CD4-positive, alpha-beta T cell treated with Interleukin-2 at 100 ng/mL for 4 hours (primary cell): Measurements from ENCODE around the gene SNN.
A peak's percentile ranks its signal among the peaks of the same experiment; 100 is the strongest.

ENCODE experiments used
- DNase-seq: peaks from one replicate; pipeline ENCODE4 v3.0.0-alpha.2; 2020; ENCODE audit warnings: low spot score

Gene SNN

DNA sequence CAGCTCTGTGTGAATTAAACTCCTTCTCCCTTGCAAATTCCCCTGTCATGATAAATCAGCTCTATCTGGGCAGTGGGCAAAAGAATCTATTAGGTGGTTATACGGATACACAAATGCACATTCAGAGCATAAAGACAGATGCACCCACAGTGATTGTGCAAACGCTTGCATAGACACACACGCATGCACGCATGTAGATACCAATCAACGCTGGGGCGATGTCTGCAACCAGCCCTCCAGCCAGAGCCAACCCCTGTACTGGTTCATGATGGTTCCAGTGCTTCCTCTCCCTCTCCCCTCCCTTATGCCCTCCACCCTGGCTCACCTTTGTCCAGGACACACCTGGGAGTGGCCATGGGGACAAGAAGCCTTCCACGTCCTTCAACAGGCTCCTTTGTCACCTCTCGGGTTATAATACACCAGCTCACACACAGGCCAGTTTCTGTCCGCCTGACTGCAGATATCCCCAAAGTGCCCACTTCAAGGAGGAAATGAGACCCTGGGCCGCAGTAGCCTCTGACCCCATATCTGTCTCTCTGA is 33.1 kb upstream of the SNN start:
- DNase-seq = no peak

DNA sequence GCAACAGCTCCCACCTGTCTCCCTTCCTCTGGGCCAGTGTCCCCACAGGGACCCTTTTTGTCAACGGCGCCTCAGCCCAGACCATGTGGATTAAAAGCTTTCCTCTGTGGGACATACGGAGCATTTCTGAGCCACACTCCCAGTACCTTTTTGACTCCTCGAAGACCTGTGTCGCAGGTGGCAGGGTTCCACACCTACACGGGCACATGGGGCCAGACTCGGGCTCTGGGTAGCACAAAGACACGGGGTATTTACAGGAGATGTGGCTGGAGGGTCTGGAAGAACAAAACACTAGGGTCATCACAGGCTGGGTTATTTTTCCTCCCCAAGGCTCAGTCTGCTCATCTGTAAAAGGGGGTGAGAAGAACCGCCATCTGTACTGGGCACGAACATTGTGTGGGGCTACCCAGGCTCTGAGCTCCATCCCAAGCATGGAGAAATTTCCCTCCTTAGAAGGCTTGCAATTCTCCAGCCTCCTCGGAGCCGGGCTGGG is 32.5 kb upstream of the SNN start:
- no peak for DNase-seq

DNA sequence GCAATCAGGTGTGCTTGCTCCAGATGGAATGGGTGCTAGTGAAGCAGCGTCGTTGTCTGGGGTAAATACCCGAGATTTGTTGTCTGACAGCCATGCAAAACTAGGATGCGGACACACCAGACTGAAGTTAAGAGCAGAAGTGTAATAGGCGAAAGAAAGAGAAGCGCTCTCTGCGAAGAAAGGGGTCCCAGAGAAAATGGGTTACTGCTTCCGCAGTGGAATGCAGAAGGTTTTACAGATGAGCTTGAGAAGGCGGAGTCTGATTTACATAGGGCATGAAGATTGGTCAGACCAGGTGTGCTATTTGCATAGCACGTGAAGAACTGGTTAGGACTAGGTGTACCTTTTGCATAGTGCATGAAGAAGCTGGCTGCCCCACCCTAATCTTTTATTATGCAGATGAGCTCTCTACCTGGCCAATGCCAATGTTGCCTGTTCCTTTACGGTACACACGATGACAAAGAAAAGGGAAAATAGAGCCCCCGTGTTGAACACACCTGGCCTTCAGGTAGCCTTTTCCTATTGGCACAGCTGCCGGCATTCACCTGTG is 32.0 kb upstream of the SNN start:
- DNase-seq = no peak

DNA sequence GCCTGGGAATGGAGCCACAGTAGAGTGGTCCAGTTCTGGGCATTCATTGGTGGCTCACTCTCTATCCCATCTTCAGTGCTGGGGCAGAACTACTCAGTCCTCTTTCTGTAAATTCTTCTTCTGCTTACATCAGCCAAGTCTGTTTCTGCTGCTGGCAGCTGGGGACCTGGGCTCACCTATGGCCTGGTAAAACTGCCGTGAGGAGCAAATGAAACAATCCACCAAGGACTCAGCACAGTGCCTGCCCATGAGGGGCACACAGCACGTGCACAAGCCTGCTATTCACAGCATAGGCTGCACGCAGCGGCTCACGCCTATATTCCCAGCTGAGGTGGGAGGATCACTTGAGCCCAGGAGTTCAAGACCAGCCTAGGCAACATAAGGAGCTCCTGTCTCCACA is 30.9 kb upstream of the SNN start:
- no peak for DNase-seq

DNA sequence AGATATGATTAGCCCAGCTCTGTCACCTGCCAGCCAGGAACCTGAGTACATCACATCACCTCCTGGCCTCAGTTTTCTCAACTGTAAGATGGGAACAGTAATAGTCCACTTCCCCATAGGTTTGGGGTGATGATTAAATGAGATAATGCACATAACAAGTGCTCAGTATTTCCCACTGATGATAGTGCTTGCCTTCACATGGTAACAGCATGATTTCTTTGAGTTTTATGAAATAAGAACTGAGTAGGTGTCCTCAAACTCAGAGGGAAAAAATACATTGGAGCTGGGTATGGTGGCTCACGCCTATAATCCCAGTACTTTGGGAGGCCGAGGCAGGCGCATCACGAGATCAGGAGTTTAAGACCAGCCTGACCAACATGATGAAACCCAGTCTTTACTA is 30.1 kb upstream of the SNN start:
- no peak for DNase-seq

DNA sequence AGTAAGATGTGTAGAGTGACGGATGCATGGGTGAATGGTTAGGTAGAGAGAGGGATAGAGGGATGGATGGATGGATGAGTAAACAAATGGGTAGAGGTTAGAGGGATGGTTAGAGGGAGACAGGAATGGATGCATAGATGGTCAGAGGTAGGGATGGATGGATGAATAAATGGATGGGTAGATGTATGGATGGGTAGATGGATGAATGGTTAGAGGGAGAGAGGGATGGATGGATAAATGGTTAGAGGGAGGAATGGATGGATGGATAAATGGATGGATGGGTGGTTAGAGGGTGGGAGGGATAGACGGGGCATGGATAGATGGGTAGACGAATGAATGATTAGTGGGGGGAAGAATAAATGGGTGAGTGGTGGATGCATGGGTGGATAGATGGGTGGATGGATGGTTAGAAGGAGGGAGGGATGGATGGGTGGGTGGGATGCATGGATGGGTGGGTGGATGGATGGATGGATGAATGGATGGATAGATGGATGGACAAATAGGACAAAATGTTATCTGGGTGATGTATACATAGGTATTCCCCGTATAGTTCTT is 29.2 kb upstream of the SNN start:
- no peak for DNase-seq

DNA sequence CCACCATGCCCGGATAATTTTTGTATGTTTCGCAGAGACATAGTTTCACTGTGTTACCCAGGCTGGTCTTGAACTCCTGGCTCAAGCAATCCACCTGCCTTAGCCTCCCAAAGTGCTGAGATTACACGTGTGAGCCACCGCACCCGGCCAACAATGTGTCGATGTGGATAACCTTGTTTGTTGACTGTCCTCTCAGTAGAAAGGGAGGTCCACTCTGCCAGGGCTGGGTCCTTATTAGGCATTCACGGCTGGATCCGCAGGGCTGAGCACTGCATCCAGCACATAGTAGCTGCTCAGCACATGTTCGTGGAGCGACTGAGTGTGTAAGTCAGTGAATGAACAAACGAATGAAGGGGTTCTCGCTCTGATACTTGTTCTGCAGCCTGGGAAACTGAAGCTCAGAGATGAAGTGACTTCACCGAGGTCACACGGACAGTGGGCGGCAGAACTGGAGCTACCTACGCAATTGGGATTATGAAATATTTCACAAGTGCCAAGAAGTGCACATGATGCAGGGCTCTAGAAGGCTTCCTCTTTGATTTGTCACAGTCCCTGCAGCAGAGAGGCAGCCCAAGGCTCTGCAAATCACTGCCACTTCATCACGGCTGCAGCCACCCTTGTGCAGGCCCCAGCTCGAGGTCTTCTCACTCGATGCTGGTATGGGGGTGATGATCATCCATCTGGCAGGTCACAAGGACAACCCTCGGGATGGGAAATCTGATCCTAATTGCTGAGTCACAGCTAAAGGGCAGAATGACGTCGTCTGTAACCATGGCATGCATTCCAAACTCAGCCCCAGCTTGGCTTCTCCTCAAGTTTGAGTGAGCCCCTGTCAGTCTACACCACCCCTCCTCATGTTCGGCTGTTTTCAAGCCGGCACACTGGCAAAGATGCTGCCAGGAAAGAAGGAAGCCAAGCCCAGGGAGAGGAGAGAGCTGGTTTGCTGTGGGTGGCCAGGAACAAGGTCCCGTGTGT is 28.0 kb upstream of the SNN start:
- DNase-seq = peak; percentile 17

DNA sequence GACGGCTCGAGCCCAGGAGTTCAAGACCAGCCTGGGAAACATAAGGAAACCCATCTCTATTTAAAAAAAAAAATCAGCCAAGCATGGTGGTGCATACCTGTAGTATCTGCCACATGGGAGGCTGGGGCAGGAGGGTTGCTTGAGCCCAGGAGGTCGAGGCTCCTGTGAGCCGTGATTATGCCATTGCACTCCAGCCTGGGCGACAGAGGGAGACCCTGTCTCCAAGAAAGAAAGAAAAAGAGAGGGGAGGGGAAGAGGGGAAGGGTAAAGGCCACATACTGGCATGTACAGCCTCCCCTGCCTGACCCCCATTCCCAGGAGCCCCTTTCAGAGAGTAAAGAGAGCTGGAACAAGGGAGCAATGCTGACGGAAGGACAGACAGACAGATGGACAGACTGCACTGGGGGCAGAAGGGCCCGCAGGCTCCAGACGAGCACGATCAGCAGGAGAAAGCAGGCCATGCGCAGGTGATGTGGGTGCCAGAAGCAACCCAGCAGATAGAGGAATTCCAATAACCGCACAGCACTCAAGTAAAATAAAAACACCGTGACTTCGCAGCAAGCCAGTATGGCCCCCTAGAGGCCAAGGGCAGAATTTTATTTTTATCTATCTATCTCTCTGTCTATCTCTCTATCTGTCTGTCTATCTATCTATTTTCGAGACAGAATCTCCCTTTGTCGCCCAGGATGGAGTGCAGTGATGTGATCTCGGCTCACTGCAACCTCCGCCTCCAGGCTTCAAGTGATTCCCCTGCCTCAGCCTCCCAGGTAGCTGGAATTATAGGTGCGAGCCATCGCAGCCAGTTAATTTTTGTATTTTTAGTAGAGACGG is 27.1 kb upstream of the SNN start:
- peak; percentile 72 for DNase-seq

DNA sequence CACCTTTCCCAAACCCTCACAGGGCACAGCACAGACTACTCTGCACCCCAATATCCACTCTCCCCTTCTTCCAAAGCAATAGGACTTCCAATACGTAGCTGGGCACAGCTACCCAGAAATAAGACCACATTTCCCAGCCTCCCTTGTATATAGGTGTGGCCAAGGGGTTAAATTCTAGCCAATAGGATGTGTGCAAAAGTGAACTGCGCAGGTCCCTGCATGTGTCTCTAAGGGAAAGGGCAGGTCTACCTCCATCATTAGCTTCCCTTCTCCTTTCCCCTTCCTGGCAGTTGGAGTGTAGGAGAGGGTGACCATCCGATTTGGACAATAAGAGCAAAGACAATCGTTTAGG is 25.5 kb upstream of the SNN start:
- DNase-seq = no peak

DNA sequence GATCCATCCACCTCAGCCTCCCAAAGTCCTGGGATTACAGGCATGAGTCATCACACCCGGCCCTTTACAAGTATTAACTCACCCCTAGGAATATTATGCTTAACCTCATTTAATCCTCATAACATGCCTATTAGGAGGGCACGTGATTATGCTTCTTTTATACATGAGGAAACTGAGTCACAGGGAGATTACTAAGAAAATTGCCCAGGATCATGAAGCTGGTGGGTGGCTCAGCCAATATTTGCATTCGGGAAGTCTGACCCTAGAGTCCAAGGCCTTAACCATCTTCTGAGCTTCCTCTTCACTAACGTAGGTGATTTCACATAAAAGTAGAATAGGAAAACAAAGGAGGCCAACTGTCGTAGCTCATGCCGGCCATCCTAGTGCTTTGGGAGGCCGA is 19.0 kb upstream of the SNN start:
- DNase-seq = no peak

DNA sequence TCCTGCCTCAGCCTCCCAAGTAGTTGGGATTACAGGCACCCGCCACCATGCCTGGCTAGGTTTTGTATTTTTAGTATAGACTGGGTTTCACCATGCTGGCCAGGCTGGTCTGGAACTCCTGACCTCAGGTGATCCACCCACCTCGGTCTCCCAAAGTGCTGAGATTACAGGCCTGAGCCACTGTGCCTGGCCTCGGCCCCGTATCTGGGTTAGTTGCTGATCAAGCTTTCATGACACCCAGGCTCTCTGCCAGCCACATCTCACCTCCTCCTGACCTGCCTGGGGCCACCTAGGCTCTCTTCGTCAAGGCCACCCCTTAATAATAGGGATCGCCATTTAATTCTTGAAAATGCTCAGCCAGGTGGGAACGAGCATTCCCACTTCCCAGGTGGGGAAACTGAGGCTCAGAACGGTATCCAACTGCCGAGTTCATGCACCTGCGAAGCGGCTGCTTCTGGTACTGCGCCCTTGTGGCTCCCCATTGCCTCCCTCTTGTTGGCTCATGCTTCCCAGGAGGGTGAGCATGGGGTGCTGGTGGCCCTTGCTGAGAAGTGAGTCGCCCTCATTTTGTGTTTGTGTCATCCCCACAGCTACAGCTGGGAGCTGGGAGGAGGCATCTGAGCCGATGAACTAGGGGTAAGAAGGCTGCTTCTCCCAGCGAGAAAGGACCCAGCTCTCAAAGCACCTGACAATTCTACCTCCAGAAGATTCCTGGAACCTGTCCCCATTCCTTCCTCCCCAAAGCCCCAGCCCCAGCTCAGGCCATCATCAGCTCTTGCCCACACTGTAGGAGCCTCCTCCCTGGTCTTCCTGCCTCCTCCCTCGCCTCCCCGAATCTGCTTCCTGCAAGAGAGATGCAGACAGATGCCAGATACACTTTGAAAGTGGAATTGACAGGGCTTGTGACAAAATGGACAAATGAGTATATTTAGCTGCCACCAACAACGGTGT is 17.3 kb upstream of the SNN start:
- no peak for DNase-seq

DNA sequence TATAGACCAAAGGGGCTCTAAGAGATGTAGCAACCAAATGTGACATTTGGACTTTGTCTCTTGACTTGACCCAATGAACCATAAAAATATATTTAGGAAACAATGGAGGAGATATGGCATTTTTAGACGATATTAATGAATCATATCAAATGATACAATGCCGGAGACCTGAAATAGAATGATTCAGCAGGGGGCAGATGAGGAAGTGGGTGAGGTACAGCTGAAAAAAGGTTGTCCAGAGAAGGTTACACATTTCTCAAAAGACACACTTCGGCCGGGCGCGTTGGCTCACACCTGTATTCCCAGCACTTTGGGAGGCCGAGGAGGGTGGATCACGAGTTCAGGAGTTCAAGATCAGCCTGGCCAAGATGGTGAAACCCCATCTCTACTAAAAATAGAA is 16.5 kb upstream of the SNN start:
- no peak for DNase-seq

DNA sequence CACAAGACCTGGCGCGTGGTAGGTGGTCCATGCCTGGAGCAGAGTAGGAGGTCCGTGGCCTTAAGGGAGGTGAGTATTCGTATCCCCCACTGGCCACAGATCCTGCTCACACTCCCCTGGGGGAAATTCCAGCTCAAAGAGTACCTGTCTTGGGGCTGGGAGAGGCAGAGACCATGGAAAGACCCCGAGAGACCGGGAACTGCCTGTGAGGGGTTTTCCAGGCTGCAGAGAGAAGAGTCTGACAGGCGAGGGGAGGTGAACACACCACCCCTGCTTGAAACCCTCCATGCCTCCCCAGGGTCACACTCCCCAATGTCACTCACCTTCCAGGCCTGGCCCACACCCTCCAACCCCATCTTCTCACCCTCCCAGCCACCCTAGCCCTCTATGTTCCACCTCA is 12.6 kb upstream of the SNN start:
- no peak for DNase-seq

DNA sequence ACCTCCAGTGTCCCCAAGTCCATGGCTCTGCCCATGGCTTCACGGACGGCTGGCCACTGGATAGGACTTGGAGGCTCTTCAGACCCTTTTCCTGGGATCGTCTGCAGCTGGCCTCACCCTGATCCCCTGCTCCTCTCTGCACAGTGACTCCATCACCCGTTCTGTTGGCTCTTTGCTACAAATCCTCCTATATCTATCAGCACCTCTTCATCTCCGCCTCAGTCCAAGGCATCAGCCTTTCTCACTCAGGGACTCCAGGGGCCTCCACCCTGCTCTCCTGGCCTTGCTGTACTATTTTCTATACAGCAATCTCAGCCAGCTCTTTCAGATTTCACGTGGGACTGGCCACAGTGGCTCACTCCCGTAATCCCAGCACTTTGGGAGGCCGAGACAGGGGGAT is 10.7 kb upstream of the SNN start:
- DNase-seq = no peak

DNA sequence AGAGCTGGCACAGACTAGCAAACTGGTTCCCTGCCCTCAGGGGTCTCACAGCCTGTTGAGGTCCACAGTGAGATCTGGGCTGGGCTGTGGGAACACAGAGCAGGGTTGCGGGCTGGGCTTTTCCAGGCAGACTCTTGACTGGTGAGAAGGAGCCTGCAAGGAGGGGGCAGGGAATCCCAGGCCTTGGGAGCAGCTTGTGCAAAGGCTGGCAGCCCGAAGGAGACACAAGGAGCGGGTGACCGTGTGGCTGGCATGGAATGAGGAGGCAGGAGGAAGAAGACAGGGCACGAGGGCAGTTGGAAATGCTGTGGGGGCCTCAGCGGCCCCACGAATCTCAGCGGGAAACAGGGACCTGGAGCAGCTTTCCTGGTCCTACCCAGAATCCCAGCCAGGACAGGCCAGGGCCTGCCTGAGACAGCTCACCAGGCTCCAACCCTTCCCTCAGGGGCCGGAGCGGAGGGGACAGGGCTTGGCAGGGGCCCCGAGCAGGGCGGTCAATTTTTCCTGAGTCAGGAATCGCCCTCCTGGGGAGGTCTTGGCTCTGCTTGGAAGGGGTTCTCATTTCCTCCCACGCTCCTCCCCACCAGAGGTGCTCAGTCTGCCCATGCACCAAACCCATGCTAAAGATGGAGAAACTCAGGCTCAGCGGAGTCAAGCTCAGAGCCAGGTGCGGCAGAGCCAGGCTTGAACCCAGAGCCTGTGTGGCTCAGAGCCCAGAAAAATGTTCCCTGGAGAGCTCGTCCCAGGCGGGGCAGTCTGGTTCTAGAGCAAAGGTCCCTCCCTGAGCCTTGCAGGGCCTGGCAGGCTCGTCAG is 9.2 kb upstream of the SNN start:
- DNase-seq = no peak

DNA sequence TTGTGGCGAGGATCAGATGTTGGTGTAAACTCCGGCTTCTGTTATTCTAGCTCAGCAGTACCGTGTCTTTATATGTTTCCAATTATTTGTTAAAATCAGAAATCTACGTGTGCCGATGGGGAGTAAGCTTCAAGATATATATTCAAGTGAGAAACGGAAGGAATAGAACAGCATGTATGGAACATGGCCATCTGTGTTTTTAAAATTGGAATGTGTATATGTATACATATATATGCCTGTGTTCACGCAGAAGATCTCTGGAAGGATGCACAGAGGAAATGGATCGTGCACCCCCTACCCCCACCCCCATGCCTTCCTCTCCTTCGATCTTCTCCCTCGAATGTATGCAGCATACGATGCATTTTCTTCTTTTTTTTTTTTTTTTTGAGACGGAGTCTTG is 7.7 kb upstream of the SNN start:
- no peak for DNase-seq

DNA sequence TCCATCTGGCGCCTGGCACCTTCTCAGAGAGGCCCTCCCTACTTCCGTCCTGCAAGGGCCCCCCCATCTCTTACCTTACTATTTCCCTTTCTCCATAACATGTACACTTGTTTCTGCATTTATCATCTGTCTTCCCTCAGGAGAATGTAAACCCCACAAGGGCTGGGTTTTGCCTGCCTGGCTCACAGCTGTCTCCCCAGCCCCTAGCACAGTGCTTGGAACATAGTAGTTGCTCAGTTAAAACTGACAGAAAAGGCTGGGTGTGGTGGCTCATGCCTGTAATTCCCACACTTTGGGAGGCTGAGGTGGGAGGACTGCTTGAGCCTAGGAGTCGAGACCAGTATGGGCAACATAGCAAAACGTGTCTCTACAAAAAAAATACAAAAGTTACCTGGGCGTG is 5.7 kb upstream of the SNN start:
- no peak for DNase-seq

DNA sequence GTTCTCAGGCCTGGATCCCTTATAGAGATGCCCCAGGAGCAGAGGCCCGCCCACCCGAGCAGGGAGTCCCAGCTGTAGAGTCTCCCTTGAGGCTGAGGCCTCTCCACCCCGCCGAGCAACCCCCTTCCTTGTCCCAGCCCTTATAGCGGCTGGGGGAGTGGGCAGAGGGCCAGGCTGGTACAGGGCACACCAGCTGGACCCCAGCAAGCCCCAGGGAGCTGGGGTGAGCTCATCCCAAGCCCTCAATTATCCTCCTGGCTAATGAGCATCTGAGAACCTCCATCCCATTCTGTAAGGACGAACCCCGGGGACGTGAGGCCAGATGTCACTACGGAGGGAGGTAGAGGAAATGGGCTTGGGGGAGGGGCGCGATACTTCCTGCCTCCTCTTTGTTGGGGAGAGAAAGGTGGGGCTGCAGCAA is 3.2 kb upstream of the SNN start:
- DNase-seq = no peak

DNA sequence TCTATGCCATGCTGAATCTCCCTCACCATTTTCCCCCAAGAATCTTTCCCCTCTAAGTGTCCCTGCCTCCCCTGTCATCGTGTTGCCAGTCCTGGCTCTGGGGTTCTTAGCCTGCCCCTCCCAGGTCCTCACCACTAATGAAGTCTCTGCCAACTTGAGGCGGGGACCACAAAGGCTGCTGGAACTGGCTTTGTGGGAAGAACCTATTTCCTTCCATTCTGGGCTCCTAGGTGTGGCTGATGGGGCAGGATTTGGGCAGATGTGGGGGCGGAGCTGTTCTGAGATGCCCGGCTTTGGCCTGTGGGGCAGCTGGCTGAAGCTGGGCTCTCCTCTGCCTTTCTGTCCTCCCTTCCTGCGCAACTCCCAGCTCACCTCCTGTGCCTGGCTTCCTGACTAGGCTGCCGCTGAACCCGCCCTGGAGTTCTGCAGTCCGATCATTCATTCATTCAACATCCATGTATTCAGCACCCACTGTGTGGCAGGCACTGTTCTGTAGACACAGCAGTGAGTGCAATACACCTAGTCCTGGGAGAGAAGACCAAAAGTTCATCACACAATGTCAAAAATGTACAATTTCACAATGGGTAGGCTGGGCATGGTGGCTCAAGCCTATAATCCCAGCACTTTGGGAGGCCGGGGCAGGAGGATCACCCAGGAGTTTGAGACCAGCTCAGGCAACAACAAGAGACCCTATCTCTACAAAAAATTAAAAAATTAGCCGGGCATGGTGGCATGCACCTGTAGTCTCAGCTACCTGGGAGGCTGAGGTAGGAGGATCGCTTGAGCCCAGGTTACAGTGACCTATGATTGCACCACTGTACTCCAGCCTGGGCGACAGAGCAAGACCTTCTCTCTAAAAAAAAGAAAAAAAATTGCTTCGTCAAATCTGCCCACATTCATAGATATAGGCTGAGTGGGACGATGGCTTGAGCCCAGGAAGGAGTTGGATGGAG is 1.9 kb upstream of the SNN start:
- no peak for DNase-seq
